ENCODE measurements around the gene PPP1R26. TPM values are rescaled to one million over a fixed set of nuclear protein-coding genes. Genes with fewer than 3 reads are reported as not detected.

Gene PPP1R26
- total and polyA plus RNA-seq, 2 of the 8 experiments (the other 6 are each of a cell fraction or from before 2014, with no cell fraction given): 9.8 to 32.7 TPM

DNA sequence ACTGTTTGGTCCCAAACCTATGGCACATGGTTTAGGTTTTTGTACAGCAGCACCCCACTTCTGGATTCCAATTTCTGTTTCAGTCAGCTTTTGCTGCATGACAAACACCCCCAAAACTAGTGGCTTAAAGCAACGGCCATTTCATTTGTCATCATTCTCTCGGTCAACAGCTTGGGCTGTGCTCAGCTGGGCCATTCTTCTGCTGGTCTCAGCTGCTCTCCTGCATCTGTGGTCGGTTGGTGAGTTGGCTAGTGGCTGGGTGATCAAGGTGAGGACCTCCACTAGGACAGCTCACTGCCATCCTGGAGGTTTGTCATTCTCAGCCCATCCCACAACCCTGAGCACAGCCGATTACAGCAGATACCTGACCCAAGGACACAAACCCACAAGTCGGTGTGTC lies 24.8 kb upstream of the PPP1R26 start:
- TF ChIP-seq KDM4A (IDR thresholded peaks at IDR 0.05; ENCODE audit: low read depth, low read length, severe bottlenecking): no peak
- no peak for TF ChIP-seq CREB1 (IDR thresholded peaks at IDR 0.05)
- no peak for TF ChIP-seq RFX5 (IDR thresholded peaks at IDR 0.05; ENCODE audit: borderline replicate concordance, low read depth, low read length)
- no peak for TF ChIP-seq TAF7 (optimal IDR thresholded peaks at IDR 0.05; ENCODE audit: borderline replicate concordance, low read depth, low read length)
- Histone ChIP-seq H4K20me1 (replicated peaks in 1 of 2; ENCODE audit: control insufficient read depth in 1 of 2, insufficient read depth in 2 of 2, low read length in 2 of 2) (no peaks in the 10 kb centered on the region), H2BK15ac (ENCODE audit: low read length) (no peak overlapping the region)

More for the DNA sequence above, 24.8 kb upstream of the PPP1R26 start:
- ChIA-PET POLR2A (ENCODE audit: partially characterized antibody) (interaction anchor here (0.7 to 1.7 kb wide), 3 partner anchors 16 to 314 kb away, joined by 3 to 6 read pairs (median 3); no protein-coding TSS in a partner anchor), CTCF (ENCODE audit: partially characterized antibody) (interaction anchor here (0.7 to 2.0 kb wide), 9 partner anchors 12 to 715 kb away, joined by 3 to 11 read pairs (median 4); no protein-coding TSS in a partner anchor)
- no peak overlapping the region for H3K9ac ChIP-seq (replicated peaks in 1 of 4; ENCODE audit: extremely low read depth in 1 of 4, low read depth in 3 of 4, low read length in 3 of 4)
- H2AK5ac ChIP-seq (ENCODE audit: low read depth, low read length): no peak overlapping the region
- H3K79me1 ChIP-seq (ENCODE audit: low read depth, low read length): no peaks in the 10 kb centered on the region
- H3K23me2 ChIP-seq (ENCODE audit: low read depth, low read length): no peaks in the 10 kb centered on the region
- H3K9me3 ChIP-seq (ENCODE audit: insufficient read depth in 2 of 2, low read depth in 1 of 2, low read length in 1 of 2): peaks cover 0 to 2% of the 10 kb centered on the region in 2 experiments; a peak in 1 of 4 replicates
- WGBS, 2 experiments (ENCODE audit: extremely low coverage in 1 of 2, insufficient coverage in 1 of 2, insufficient read length in 1 of 2, insufficient replicate concordance in 2 of 2, low coverage in 1 of 2, low lambda C conversion rate in 2 of 2, missing lambda C conversion rate in 1 of 2): 89% methylated on average over 5 of the region's 5 CpGs; no CpG with 5 or more reads in 1 of the 2 experiments
- H4K91ac ChIP-seq (replicated peaks; ENCODE audit: insufficient read length, low read length): no peak overlapping the region
- H2BK5ac ChIP-seq (ENCODE audit: low read depth, low read length): no peak overlapping the region
- H3K56ac ChIP-seq (replicated peaks; ENCODE audit: insufficient read length, low read depth, low read length): no peak overlapping the region
- DNase-seq (ENCODE audit: low read depth in 1 of 2, low spot score in 2 of 2): no peak
- no peak overlapping the region for H3K14ac ChIP-seq (ENCODE audit: insufficient read length)
- no peak for FAIRE-seq
- no peak overlapping the region for H3K18ac ChIP-seq (ENCODE audit: extremely low read depth, low read length)
- H3K4me1 ChIP-seq (replicated peaks in 1 of 4; ENCODE audit: control insufficient read depth in 3 of 4, insufficient read depth in 4 of 4, low read length in 3 of 4): no peaks in the 10 kb centered on the region
- H3K27ac ChIP-seq (ENCODE audit: low read depth, low read length): no peak overlapping the region
- no peak overlapping the region for H3K4me3 ChIP-seq (ENCODE audit: extremely low read depth in 1 of 4, insufficient read depth in 2 of 4, low read depth in 3 of 4, low read length in 4 of 4)
- no peak overlapping the region for H4K5ac ChIP-seq (ENCODE audit: insufficient read length, low read depth, low read length)
- H2BK12ac ChIP-seq (ENCODE audit: low read depth, low read length): no peak overlapping the region
- H3K23ac ChIP-seq (ENCODE audit: insufficient read length): no peak overlapping the region
- H2BK120ac ChIP-seq (replicated peaks; ENCODE audit: low read depth, low read length): no peak overlapping the region
- no peak overlapping the region for H3K4me2 ChIP-seq (ENCODE audit: insufficient read depth in 1 of 2, low read depth in 2 of 2, low read length in 2 of 2)
- H3K36me3 ChIP-seq (ENCODE audit: control insufficient read depth in 2 of 4, insufficient read depth in 4 of 4, low read length in 3 of 4): no peaks in the 10 kb centered on the region
- no peaks in the 10 kb centered on the region for H3K79me2 ChIP-seq (ENCODE audit: control insufficient read depth in 1 of 2, insufficient read depth in 2 of 2, low read length in 2 of 2)
- H2BK20ac ChIP-seq (ENCODE audit: low read length): no peak overlapping the region
- no peak overlapping the region for H3K4ac ChIP-seq (replicated peaks; ENCODE audit: insufficient read length, low read depth, low read length)
- no peak overlapping the region for H4K8ac ChIP-seq (ENCODE audit: extremely low read depth, insufficient read depth, low read length)
- no peak overlapping the region for H2AFZ ChIP-seq (ENCODE audit: low read length)
- no peaks in the 10 kb centered on the region for H3K27me3 ChIP-seq (replicated peaks in 1 of 4; ENCODE audit: control insufficient read depth in 3 of 4, extremely low read depth in 1 of 4, insufficient read depth in 3 of 4, low read length in 3 of 4)
